ENCODE data around the gene VCAN.
"Not testable (repeated sequence)": the region's sequence is repeated elsewhere in the genome, so short reads cannot be mapped to it uniquely, and the experiment has no call there.

VCAN gene

DNA sequence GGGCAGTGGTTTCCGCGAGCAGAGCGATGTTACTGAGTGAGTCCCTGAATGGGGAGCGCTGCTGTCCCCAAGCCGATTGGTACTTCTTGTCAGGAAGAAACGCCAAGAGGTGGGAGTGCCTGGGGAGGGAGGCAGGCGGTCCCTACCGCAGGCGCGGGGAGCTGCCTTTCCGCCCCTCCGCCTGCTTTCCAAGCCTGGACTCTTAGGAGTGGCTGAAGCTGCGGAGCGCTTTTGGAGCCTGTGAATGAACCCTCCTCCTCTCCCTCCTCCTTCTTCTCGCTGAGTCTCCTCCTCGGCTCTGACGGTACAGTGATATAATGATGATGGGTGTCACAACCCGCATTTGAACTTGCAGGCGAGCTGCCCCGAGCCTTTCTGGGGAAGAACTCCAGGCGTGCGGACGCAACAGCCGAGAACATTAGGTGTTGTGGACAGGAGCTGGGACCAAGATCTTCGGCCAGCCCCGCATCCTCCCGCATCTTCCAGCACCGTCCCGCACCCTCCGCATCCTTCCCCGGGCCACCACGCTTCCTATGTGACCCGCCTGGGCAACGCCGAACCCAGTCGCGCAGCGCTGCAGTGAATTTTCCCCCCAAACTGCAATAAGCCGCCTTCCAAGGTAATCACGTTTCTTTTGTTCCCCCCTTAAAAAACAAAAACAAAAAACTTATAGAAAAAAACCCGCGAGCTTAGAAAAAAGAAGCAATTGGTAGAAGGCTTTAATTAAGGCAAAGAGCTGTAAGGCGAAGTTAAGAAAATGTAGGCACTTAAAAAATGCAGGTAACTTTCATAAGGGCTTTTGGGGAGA lies at the start of gene VCAN:
VCAN (plus strand) TSS at position 340 of the 808 bp plus-strand sequence. CDS start 11,775 bp downstream, outside the sequence.
- H3K4me1 ChIP-seq (ENCODE audit: insufficient read depth, low read length): peaks cover 41% of the 10 kb centered on the region
- no peaks in the 10 kb centered on the region for H3K9me3 ChIP-seq (ENCODE audit: control insufficient read depth, insufficient read depth, low read length)
- H3K9ac ChIP-seq (ENCODE audit: low read depth, low read length): peak within 1 kb of the TSS; percentile 85
- no peaks in the 10 kb centered on the region for H3K36me3 ChIP-seq (ENCODE audit: insufficient read depth, low read length)

DNA sequence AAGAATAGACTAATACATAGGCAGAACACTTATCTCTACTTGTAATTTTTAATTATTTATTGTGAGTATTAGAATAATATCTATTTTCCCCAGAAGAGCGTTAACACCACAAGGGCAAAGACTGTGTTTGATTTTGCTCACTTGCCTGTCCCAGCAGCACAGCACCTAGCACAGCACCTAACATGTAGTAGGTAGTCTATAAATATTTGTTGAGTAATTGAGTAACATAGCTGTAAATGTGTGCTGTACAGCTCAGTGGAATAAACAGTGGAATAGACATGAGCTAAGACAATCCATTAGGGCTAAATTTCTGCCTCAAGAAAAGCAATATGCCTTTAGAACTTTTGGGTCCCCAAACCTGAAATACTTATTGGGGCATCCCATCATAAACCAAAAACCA lies 49.3 kb upstream of the VCAN start:
- Histone ChIP-seq H3K36me3 (ENCODE audit: insufficient read depth, low read length) (no peaks in the 10 kb centered on the region), H3K9ac (ENCODE audit: low read depth, low read length) (no peak overlapping the region), H3K9me3 (ENCODE audit: control insufficient read depth, insufficient read depth, low read length) (no peaks in the 10 kb centered on the region), H3K4me1 (ENCODE audit: insufficient read depth, low read length) (peaks cover 10% of the 10 kb centered on the region; the same call in 1 of the 2 replicates)

DNA sequence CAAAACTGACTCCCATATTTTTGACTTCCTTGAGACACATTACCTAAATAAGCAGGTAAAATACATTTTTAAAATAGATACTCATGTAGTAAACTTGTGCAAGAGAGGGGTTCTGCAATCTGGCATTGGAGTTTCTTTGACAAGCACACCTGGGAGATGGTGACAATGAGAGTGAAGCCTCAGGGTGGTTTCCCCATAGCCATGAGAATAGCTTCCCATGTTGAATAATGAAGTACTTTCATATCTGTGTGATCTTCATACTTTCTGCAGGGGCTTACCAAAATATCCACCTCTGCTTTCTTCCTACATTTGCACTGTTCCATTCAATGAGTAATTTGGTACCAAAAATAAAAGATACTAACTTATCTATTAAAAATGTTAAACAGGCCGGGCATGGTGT lies 44.7 kb upstream of the VCAN start:
- Histone ChIP-seq H3K9me3 (ENCODE audit: control insufficient read depth, insufficient read depth, low read length) (no peaks in the 10 kb centered on the region), H3K9ac (ENCODE audit: low read depth, low read length) (no peak overlapping the region), H3K36me3 (ENCODE audit: insufficient read depth, low read length) (no peaks in the 10 kb centered on the region), H3K4me1 (ENCODE audit: insufficient read depth, low read length) (no peaks in the 10 kb centered on the region; the same call in 1 of the 2 replicates)

- Histone ChIP-seq H3K9me3 (ENCODE audit: control insufficient read depth, insufficient read depth, low read length) (no peaks in the 10 kb centered on the region), H3K4me1 (ENCODE audit: insufficient read depth, low read length) (no peaks in the 10 kb centered on the region; the same call in 1 of the 2 replicates), H3K36me3 (ENCODE audit: insufficient read depth, low read length) (no peaks in the 10 kb centered on the region), H3K9ac (ENCODE audit: low read depth, low read length) (no peak overlapping the region)
Observed at GRCh38 chr5:83428126-83428525, 43.4 kb upstream of the VCAN start.

DNA sequence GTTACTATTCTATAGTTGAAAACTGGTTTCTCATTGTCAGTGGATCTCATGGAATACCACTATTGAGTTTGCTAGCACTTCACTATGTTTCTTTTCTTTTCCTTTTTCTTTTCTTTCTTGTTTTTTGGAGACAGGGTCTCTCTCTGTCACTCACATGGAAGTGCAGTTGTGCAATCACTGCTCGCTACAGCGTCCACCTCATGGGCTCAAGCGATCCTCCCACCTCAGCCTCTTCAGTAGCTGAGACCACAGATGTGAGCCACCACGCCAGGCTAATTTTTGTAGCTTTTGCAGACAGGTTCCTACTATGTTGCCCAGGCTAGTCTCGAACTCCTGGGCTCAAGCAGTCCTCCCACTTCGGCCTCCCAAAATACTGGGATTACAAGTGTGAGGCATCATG lies 42.7 kb upstream of the VCAN start:
- no peak overlapping the region for H3K9ac ChIP-seq (ENCODE audit: low read depth, low read length)
- H3K9me3 ChIP-seq (ENCODE audit: control insufficient read depth, insufficient read depth, low read length): no peaks in the 10 kb centered on the region
- no peaks in the 10 kb centered on the region for H3K36me3 ChIP-seq (ENCODE audit: insufficient read depth, low read length)
- no peaks in the 10 kb centered on the region; the same call in 1 of the 2 replicates for H3K4me1 ChIP-seq (ENCODE audit: insufficient read depth, low read length)

DNA sequence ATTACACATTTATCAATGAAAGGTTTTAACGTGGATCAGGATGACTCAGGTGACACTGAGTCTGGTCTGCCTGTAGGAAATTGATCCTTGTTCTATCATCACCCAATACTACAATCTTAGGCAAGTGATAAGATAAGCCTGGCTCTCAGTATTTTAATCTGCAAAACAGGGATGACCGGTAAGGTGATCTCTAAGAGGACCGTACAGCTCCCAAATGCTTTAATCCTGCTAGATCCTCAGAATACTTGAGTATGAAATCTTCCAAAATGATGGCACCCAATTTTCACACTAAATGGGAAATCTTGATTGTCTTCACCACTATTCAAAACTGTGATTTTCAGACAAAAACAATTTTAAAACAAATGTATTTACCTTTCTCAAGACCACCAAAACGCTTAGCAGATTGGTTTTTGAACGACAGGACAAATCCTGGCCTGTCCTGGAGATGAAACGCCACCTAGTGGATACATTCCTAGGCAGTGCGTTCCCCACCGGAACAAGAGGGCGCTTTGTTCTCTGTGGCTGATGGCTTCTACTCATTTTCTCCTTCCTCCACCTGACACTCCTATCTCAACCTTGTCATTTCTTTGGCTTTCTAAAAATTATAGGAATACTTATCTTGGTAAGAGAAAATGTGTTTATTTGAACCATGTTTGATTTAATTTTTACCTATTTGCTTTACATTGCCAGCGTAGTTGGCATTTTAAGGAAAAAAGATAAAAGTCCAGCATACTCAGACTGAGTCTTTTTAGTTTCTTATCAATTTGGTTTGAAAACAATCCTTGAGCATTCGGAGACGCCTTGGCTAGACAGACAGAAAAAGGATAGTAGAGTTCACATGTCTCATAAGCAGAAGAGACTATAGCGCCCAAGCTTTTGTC lies 41.2 kb upstream of the VCAN start:
- Histone ChIP-seq H3K9ac (ENCODE audit: low read depth, low read length) (no peak overlapping the region), H3K36me3 (ENCODE audit: insufficient read depth, low read length) (no peaks in the 10 kb centered on the region), H3K4me1 (ENCODE audit: insufficient read depth, low read length) (no peaks in the 10 kb centered on the region; the same call in 1 of the 2 replicates), H3K9me3 (ENCODE audit: control insufficient read depth, insufficient read depth, low read length) (no peaks in the 10 kb centered on the region)

DNA sequence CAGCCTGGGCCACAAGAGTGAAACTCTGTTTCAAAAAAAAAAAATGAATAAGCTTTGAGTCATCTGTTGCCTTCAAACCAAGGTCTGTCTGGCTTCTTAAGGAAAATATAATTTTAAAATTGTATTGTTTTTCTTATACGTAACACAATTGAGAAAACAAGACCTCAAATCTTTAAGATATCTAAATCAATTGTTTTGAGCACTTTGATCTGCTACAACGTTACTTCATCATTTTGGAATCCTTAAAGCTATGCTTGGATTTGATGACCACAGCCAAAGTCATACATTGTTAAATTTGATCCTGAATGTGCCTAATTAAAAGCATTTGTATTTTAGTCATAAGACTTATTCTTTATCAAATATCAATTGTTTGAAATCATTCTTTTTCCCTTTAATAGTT lies 37.7 kb upstream of the VCAN start:
- Histone ChIP-seq H3K9ac (ENCODE audit: low read depth, low read length) (no peak overlapping the region), H3K9me3 (ENCODE audit: control insufficient read depth, insufficient read depth, low read length) (no peaks in the 10 kb centered on the region; the same call in 1 of the 2 replicates), H3K36me3 (ENCODE audit: insufficient read depth, low read length) (no peaks in the 10 kb centered on the region), H3K4me1 (ENCODE audit: insufficient read depth, low read length) (no peaks in the 10 kb centered on the region; the same call in 1 of the 2 replicates)

- no peaks in the 10 kb centered on the region; the same call in 1 of the 2 replicates for H3K9me3 ChIP-seq (ENCODE audit: control insufficient read depth, insufficient read depth, low read length)
- no peak overlapping the region for H3K9ac ChIP-seq (ENCODE audit: low read depth, low read length)
- H3K4me1 ChIP-seq (ENCODE audit: insufficient read depth, low read length): no peaks in the 10 kb centered on the region; the same call in 1 of the 2 replicates
- H3K36me3 ChIP-seq (ENCODE audit: insufficient read depth, low read length): no peaks in the 10 kb centered on the region
Observed at GRCh38 chr5:83434946-83435345, 36.6 kb upstream of the VCAN start.

GRCh38 chr5:83436276-83436675 lies 35.3 kb upstream of the VCAN start:
- Histone ChIP-seq H3K9me3 (ENCODE audit: control insufficient read depth, insufficient read depth, low read length) (no peaks in the 10 kb centered on the region; the same call in 1 of the 2 replicates), H3K9ac (ENCODE audit: low read depth, low read length) (no peak overlapping the region), H3K36me3 (ENCODE audit: insufficient read depth, low read length) (no peaks in the 10 kb centered on the region)

GRCh38 chr5:83437697-83438096 lies 33.8 kb upstream of the VCAN start:
- H3K9ac ChIP-seq (ENCODE audit: low read depth, low read length); H3K4me1 ChIP-seq (ENCODE audit: insufficient read depth, low read length); H3K36me3 ChIP-seq (ENCODE audit: insufficient read depth, low read length); H3K9me3 ChIP-seq (ENCODE audit: control insufficient read depth, insufficient read depth, low read length): not testable (repeated sequence)

More at GRCh38 chr5:83436276-83436675, 35.3 kb upstream of the VCAN start:
- H3K4me1 ChIP-seq (ENCODE audit: insufficient read depth, low read length): no peaks in the 10 kb centered on the region

- no peaks in the 10 kb centered on the region for H3K4me1 ChIP-seq (ENCODE audit: insufficient read depth, low read length)
- H3K9ac ChIP-seq (ENCODE audit: low read depth, low read length): no peak overlapping the region
- no peaks in the 10 kb centered on the region for H3K36me3 ChIP-seq (ENCODE audit: insufficient read depth, low read length)
- no peaks in the 10 kb centered on the region; the same call in 1 of the 2 replicates for H3K9me3 ChIP-seq (ENCODE audit: control insufficient read depth, insufficient read depth, low read length)
Observed at GRCh38 chr5:83440826-83441225, 30.7 kb upstream of the VCAN start.

DNA sequence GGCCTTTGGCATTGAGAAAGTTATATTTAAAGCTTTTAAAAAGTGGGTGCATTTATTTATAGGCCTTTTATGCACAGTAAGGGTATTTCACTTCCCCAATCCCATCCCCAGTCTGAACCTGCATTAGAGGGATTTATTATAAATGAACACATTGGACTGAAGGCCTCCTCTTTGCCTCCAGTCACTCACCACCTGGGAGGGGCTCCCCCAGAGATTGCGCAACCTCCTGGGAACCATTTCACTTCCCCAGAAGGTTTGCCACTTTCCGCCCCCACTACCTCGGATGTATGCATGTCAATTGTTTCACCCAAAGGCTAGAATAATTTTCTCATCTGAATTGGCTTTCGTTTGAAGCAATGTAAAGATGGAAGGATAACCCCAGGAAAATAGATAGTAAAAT lies 29.8 kb upstream of the VCAN start:
- Histone ChIP-seq H3K9ac (ENCODE audit: low read depth, low read length) (no peak overlapping the region), H3K36me3 (ENCODE audit: insufficient read depth, low read length) (no peaks in the 10 kb centered on the region), H3K4me1 (ENCODE audit: insufficient read depth, low read length) (no peaks in the 10 kb centered on the region), H3K9me3 (ENCODE audit: control insufficient read depth, insufficient read depth, low read length) (no peaks in the 10 kb centered on the region)

DNA sequence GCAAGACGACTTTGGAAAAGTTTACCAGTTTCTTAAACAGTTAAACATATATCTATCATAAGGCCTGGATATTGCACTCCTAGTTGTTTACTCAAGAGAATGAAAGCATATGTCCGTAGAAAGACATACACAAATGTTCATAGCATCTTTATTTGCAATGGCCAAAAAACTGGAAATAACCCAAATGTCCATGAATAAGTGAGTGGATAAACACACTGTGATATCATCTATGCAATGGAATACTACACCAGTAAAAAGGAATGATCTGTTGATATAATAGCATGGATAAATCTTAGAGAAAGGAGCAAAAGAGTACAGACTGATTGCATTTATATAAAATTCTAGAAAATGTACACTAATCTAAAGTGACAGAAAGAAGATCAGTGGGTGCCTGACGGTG lies 28.0 kb upstream of the VCAN start:
- Histone ChIP-seq H3K4me1 (ENCODE audit: insufficient read depth, low read length) (no peaks in the 10 kb centered on the region; the same call in 1 of the 2 replicates), H3K9me3 (ENCODE audit: control insufficient read depth, insufficient read depth, low read length) (no peaks in the 10 kb centered on the region), H3K9ac (ENCODE audit: low read depth, low read length) (no peak overlapping the region), H3K36me3 (ENCODE audit: insufficient read depth, low read length) (no peaks in the 10 kb centered on the region)

DNA sequence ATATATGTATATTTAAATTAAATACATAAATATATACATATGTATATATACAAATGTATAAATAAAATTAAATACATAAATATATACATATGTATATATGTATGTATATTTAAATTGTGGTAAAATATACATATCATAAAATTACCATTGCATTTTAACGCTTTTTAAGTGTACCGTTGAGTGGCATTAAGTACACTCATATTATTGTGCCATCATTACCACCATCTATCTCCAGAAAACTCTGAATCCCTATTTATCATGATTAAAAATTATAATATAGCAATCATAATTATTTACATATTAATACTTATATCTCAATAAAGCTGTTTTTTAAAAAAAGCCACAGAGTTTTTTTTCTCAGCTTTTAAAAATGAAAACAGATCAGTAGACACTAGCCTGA lies 27.1 kb upstream of the VCAN start:
- no peaks in the 10 kb centered on the region for H3K9me3 ChIP-seq (ENCODE audit: control insufficient read depth, insufficient read depth, low read length)
- no peaks in the 10 kb centered on the region; the same call in 1 of the 2 replicates for H3K4me1 ChIP-seq (ENCODE audit: insufficient read depth, low read length)
- no peaks in the 10 kb centered on the region for H3K36me3 ChIP-seq (ENCODE audit: insufficient read depth, low read length)
- H3K9ac ChIP-seq (ENCODE audit: low read depth, low read length): no peak overlapping the region
